SH-SY5Y (cell line): ENCODE measurements around the gene DSTN.

Experiments used
- GATA2 ChIP-seq: IDR thresholded peaks from 2 replicates; pipeline ENCODE4 v1.6.1; 2011; ENCODE audit warnings: mild to moderate bottlenecking, low read depth, low read length
- GATA3 ChIP-seq: IDR thresholded peaks from 2 replicates; pipeline ENCODE4 v1.6.1; 2011; ENCODE audit warnings: low read depth, mild to moderate bottlenecking, low read length, moderate library complexity

GRCh38 chr20:17625246-17626051 is 55.6 kb downstream of the DSTN start:
- no peak for TF ChIP-seq GATA2
- TF ChIP-seq GATA3: no peak
